ENCODE data around the gene CNOT3. TPM values are rescaled to one million over a fixed set of nuclear protein-coding genes. Genes with fewer than 3 reads are reported as not detected.
"Not testable (repeated sequence)": the region's sequence is repeated elsewhere in the genome, so short reads cannot be mapped to it uniquely, and the experiment has no call there.

The CNOT3 gene
- total RNA-seq, 1 experiment from 2014 or later, result 21.1 TPM

DNA sequence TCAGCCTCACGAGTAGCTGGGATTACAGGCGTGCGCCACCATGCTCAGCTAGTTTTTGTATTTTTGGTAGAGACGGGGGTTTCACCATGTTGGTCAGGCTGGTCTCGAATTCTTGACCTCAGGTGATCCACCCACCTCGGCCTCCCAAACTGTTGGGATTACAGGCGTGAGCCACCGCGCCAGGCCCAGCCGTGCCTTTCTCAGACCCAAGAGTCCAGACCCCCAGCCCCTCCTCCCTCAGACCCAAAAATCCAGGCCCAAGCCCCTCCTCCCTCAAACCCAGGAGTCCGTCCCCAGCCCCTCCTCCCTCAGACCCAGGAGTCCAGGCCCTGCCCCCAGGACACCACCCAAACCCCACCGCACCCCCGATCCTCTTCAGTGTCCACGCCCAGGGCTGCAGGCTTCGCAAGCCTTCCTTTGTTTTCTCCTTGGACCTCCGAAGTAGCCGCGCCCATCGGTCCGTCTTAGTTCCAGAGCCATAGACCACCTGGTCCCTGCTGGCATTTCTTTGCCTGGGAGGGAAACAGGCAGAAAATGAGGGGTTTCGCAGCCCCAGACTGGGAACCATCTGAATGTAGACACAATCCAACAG is 31.7 kb downstream of the CNOT3 start:
- no peak for DNase-seq (ENCODE audit: low spot score)

GRCh38 chr19:54171736-54172431 is 34.3 kb downstream of the CNOT3 start:
- DNase-seq (ENCODE audit: low spot score), result not testable (repeated sequence)

GRCh38 chr19:54172471-54173358 is 35.2 kb downstream of the CNOT3 start, which contains the start of gene TMC4:
Gene TMC4, minus strand, starts transcription at chr19:54173160. Its CDS starts 43 bp downstream, at chr19:54173117.
- peak; percentile 47 for DNase-seq (ENCODE audit: low spot score)

DNA sequence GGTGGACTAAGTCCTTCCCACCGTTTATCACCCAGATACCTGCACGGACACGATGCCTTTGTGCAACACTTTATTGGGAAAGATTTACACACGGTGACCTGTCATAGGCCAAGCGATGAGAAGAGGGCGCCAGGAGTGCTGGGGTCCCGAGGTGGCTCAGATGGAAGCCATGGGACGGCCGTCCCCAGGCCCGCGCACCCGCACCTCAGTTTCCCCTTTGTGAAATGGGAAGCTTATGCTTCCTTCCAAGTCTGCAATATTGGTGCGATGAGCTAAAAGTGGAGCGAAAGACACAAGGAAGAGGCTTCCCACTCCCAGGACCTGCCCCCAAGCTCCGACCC is 35.8 kb downstream of the CNOT3 start:
- DNase-seq (ENCODE audit: low spot score), result no peak

GRCh38 chr19:54173951-54174834 is 36.6 kb downstream of the CNOT3 start:
- DNase-seq (ENCODE audit: low spot score), result no peak

- no peak for DNase-seq (ENCODE audit: low spot score)
These were observed 41.2 kb downstream of the CNOT3 start for GRCh38 chr19:54178581-54179261.

- DNase-seq (ENCODE audit: low spot score), result no peak
These were observed 41.8 kb downstream of the CNOT3 start for GRCh38 chr19:54179262-54179852.

DNA sequence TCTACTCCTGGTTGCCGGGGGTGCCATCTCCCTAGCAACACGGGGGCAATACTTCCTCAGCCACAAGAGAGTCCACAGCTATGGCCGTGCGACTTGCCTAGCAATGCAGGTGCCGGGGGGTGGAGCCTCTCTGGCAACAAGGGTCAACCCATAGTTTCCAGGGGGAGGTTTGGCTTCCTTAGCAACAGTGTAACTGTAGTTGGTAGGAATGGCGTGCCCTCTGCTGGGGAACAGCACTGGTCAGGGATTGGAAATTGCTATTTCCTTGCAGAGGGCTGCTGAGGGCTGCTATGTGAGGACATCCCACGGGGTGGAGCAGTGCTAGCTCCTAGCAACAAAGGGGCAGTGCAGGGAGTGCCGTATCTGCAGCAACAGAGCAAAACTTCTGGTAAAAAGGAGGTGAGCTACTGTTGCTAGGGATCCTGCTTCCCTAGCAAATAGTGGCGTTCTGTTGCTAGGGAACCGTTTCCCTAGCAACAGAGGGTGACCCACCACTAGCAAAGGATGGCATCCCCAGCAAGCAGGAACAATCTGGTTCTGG is 42.4 kb downstream of the CNOT3 start:
- no peak for DNase-seq (ENCODE audit: low spot score)

- no peak for DNase-seq (ENCODE audit: low spot score)
These were observed 43.1 kb downstream of the CNOT3 start for GRCh38 chr19:54180691-54181091.

DNA sequence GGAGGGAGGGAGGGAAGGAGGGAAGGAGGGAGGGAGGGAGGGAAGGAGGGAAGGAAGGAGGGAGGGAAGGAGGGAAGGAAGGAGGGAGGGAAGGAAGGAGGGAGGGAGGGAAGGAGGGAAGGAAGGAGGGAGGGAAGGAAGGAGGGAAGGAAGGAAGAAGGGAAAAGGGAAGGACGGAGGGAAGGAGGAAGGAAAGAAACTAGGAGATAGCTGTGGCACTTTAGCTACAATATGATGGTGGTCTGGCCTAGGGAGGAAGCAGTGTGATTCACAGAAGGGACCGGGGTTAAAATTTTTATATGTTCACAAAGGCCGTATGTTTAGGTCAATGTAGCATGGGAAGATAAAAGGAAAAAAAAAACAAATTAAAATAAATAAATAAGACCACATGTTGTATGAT is 44.3 kb downstream of the CNOT3 start:
- not testable (repeated sequence) for DNase-seq (ENCODE audit: low spot score)

DNA sequence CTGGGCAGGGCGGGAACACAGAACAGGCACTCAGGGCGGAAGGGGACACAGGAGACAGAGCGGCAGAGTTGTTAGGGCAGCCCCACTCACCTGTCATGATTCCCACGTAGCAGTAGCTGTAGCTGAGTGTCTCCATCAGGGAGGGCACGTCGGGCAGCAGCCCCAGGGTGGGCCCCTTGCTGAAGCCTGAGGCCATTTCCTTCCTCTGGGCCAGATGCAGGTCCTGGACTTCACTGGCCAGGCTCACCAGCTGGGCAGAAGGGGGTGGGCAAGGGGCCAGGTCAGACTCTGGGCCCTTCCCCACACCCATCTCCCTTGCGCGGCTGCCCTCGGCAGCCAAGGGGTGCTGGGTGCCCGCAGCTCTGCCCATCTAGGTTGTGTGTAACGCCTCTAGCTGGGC is 45.9 kb downstream of the CNOT3 start:
- DNase-seq (ENCODE audit: low spot score), result no peak

DNA sequence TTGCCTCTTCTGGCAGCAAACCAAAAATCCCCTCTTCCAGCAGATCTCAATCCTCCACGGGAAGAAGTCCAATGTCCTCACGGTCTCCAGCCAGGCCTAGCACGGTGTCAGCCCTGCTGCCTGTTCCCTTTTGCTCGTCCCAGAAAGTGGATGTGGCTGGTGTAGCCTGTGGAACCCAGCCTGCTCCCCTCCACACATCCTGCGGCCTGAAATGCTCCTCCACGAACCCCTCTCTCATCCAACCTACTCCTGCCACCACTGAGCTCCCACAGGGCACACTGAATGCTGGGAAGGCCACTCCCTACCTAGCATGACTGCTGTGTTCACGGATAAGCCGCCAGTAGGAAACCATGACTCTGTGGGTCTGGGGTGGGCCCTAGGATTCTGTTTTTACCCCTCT is 48.8 kb downstream of the CNOT3 start:
- no peak for DNase-seq (ENCODE audit: low spot score)

- no peak for DNase-seq (ENCODE audit: low spot score)
These were observed 49.4 kb downstream of the CNOT3 start for GRCh38 chr19:54186934-54187381.

DNA sequence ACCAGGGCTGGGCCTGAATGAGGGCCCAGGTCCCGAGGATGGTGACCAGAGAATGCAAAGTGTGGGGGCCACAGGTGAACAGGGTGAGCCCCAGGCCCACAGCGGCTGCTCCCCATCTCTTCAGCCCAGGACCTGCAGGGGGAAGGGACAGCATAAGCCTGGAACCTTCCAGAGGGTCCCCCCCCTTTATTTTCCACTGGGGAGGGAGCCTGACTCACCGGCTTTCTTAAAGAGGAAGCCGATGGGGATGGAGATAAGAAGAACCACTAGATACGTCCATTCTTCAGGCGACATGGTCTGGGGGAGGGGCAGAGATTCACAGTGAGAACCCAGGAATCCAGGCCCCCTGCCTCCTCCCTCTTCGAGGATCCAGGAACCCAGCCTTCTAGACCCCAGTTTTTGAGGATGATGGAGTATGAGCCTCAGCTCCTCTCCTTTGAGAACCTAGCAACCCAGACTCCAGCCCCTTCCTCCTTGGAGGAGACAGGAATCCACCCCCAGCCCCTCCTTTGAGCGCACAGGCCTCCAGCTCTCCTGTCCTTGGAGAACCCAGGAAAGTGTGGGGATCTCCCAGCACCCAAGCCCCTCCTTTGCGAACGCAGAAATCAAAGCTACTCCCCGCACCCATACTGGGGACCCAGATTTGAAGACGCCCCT is 50.8 kb downstream of the CNOT3 start:
- peak; percentile 92 for DNase-seq (ENCODE audit: low spot score)

DNA sequence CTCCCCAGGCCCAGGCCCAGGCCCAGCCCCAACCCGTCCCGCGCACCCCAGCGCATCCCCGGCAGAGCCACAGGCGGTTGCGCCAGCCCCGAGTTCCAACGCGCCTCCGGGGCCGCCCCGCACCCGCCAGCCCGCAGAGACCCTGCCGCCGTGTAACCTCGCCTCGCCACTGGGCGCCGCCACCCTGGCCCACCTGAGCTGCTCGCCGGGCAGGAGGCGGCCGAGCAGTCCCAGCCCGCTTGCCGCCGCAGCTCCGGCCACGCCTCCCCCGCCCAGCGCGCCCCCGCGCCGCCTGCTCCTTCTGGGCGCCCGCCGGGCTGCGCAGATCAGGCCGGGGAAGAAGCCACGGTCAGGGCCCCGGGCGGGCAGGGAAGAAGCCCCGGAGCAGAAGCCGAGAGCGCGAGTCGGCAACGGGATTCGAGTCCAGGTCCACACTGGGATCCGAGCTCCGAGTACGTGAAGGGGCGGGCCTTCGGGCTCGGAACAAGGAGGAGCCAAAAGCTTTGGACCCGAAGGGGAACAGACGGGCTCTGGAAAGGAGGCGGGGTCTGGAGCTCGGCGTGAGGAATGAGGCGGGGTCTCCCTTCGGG is 51.7 kb downstream of the CNOT3 start, which contains the start of gene MBOAT7:
Gene MBOAT7, minus strand, starts transcription at position 436 of the 590 bp plus-strand sequence. CDS start 1,072 bp downstream, outside the sequence.
- DNase-seq (ENCODE audit: low spot score), result no peak

- DNase-seq (ENCODE audit: low spot score), result peak; percentile 100
These were observed 52.4 kb downstream of the CNOT3 start for GRCh38 chr19:54189735-54190502.

DNA sequence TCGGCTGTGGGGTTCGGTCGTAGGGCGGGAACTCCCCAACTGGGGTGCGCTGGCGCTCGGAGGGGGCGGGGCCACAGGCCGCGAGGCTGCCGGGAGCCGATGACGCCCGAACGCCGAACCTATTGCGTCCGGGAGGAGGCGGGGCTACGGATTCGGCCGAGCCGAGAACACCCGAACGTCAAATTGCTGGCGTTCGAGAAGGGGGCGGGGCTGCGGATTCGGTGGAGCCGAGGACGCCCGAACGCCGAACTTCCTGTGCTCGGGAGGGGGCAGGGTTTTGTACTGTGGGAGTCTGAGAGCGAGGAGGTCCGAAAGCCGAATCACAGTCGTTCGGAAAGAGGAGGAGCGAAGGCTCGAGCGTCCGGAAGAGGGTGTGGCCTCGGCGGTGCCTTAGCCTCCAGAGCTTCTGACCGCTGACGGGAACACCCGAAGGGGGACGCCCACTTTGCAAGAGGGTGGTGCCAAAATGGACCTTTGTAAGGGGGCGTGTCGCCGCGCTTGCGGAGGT is 53.0 kb downstream of the CNOT3 start:
- peak; percentile 100 for DNase-seq (ENCODE audit: low spot score)
